Amniotic stem cell (primary cell): ENCODE measurements around the gene FANK1.

Experiments used
- DNase-seq: peaks from one replicate; lab custom pipeline; 2025; lab: John Stamatoyannopoulos, UW

FANK1 gene

GRCh38 chr10:125985557-125986240 lies 89.3 kb downstream of the FANK1 start:
- no peak for DNase-seq

- no peak for DNase-seq
Observed at GRCh38 chr10:125989791-125990190, 93.4 kb downstream of the FANK1 start.

- no peak for DNase-seq
Observed at GRCh38 chr10:125990974-125991373, 94.6 kb downstream of the FANK1 start.

- DNase-seq: no peak
Observed at GRCh38 chr10:125991392-125991791, 95.0 kb downstream of the FANK1 start.

GRCh38 chr10:125992254-125992653 lies 95.9 kb downstream of the FANK1 start:
- no peak for DNase-seq

GRCh38 chr10:125994601-125995000 lies 98.2 kb downstream of the FANK1 start:
- no peak for DNase-seq

GRCh38 chr10:125995726-125996304 lies 99.5 kb downstream of the FANK1 start:
- DNase-seq: no peak

- no peak for DNase-seq
Observed at GRCh38 chr10:125997586-125997985, 101.2 kb downstream of the FANK1 start.

GRCh38 chr10:125999694-126000093 lies 103.3 kb downstream of the FANK1 start:
- DNase-seq: no peak

GRCh38 chr10:126001576-126001975 lies 105.2 kb downstream of the FANK1 start:
- DNase-seq: no peak

- DNase-seq: no peak
Observed at GRCh38 chr10:126004752-126005151, 108.4 kb downstream of the FANK1 start.

- DNase-seq: no peak
Observed at GRCh38 chr10:126006264-126006663, 109.9 kb downstream of the FANK1 start.

- no peak for DNase-seq
Observed at GRCh38 chr10:126006906-126007305, 110.5 kb downstream of the FANK1 start.

GRCh38 chr10:126009650-126010049 lies 113.3 kb downstream of the FANK1 start:
- no peak for DNase-seq

GRCh38 chr10:126011995-126012394 lies 115.6 kb downstream of the FANK1 start:
- DNase-seq: no peak

GRCh38 chr10:126012485-126012884 lies 116.1 kb downstream of the FANK1 start:
- DNase-seq: no peak

- peak; percentile 51 for DNase-seq
Observed at GRCh38 chr10:126013489-126014281, 117.3 kb downstream of the FANK1 start.

GRCh38 chr10:126014309-126014708 lies 117.9 kb downstream of the FANK1 start:
- no peak for DNase-seq

GRCh38 chr10:126015413-126015812 lies 119.0 kb downstream of the FANK1 start:
- no peak for DNase-seq

- no peak for DNase-seq
Observed at GRCh38 chr10:126016156-126016805, 119.9 kb downstream of the FANK1 start.

GRCh38 chr10:126016882-126017281 lies 120.5 kb downstream of the FANK1 start:
- no peak for DNase-seq

- no peak for DNase-seq
Observed at GRCh38 chr10:126017961-126018560, 121.7 kb downstream of the FANK1 start.
